SK-N-SH treated with all-trans-retinoic acid at 6 μM for 48 hours (cell line): ENCODE measurements around the gene BPIFB4.
"Not testable (repeated sequence)": the region's sequence is repeated elsewhere in the genome, so short reads cannot be mapped to it uniquely, and the experiment has no call there.

Source experiments
- ATAC-seq: fragments of 200-7000 bp; cut with Tn5 transposase; 3 replicates; pipeline ENCODE4 v1.9.1; 2020; ENCODE audit warnings: mild to moderate bottlenecking, moderate library complexity
- ARNTL ChIP-seq: fragments of 450-650 bp; formaldehyde crosslinking; IDR thresholded peaks from 2 replicates; pipeline ENCODE4 v1.5.0; 2020; ENCODE audit warnings: low read depth, mild to moderate bottlenecking, moderate library complexity, borderline replicate concordance
- BACH2 ChIP-seq: fragments of 250-450 bp; sonication (Bioruptor Pico); IDR thresholded peaks from 2 replicates; pipeline ENCODE4 v1.9.0; 2021; ENCODE audit warnings: mild to moderate bottlenecking, borderline replicate concordance
- CSDC2 ChIP-seq: fragments of 250-450 bp; sonication (Bioruptor Pico); IDR thresholded peaks from 2 replicates; pipeline ENCODE4 v1.5.0; 2020; ENCODE audit warnings: mild to moderate bottlenecking, moderate library complexity
- ESRRG ChIP-seq: fragments of 250-450 bp; sonication (Bioruptor Pico); IDR thresholded peaks from 2 replicates; pipeline ENCODE4 v1.6.1; 2021; ENCODE audit warnings: mild to moderate bottlenecking
- GLIS3 ChIP-seq: fragments of 250-450 bp; sonication (Bioruptor Pico); IDR thresholded peaks from 2 replicates; pipeline ENCODE4 v1.5.0; 2020; ENCODE audit warnings: mild to moderate bottlenecking, moderate library complexity
- OSR1 ChIP-seq: fragments of 250-450 bp; sonication (Bioruptor Pico); IDR thresholded peaks from 2 replicates; pipeline ENCODE4 v1.8.0; 2022; ENCODE audit warnings: moderate library complexity, mild to moderate bottlenecking, inconsistent platforms
- PPARA ChIP-seq: fragments of 250-450 bp; sonication (Bioruptor Pico); IDR thresholded peaks from 2 replicates; pipeline ENCODE4 v1.5.0; 2020; ENCODE audit warnings: mild to moderate bottlenecking, borderline replicate concordance
- RARB ChIP-seq: fragments of 250-450 bp; sonication (Bioruptor Pico); IDR thresholded peaks from 2 replicates; pipeline ENCODE4 v1.8.0; 2021; ENCODE audit warnings: mild to moderate bottlenecking, moderate library complexity
- SNAI2 ChIP-seq: fragments of 250-450 bp; sonication (Bioruptor Pico); IDR thresholded peaks from 2 replicates; pipeline ENCODE4 v1.5.0; 2020; ENCODE audit warnings: mild to moderate bottlenecking, moderate library complexity
- TCF4 ChIP-seq: fragments of 250-450 bp; sonication (Bioruptor Pico); IDR thresholded peaks from 2 replicates; pipeline ENCODE4 v1.8.0; 2021; ENCODE audit warnings: mild to moderate bottlenecking, moderate library complexity, borderline replicate concordance
- TOX ChIP-seq: fragments of 250-450 bp; sonication (Bioruptor Pico); IDR thresholded peaks from 2 replicates; pipeline ENCODE4 v1.8.0; 2021; ENCODE audit warnings: mild to moderate bottlenecking, moderate library complexity, borderline replicate concordance
- ZC3H10 ChIP-seq: fragments of 250-450 bp; sonication (Bioruptor Pico); IDR thresholded peaks from 2 replicates; pipeline ENCODE4 v1.5.1; 2021; ENCODE audit warnings: mild to moderate bottlenecking, moderate library complexity
- ZFP3 ChIP-seq: fragments of 250-450 bp; sonication (Bioruptor Pico); IDR thresholded peaks from 2 replicates; pipeline ENCODE4 v1.5.0; 2020; ENCODE audit warnings: mild to moderate bottlenecking, moderate library complexity
- ZNF565 ChIP-seq: fragments of 450-650 bp; formaldehyde crosslinking; conservative IDR thresholded peaks from 2 replicates; pipeline ENCODE4 v1.5.0; 2020; ENCODE audit warnings: low read depth, mild to moderate bottlenecking, moderate library complexity
- ZNF70 ChIP-seq: fragments of 450-650 bp; formaldehyde crosslinking; IDR thresholded peaks from 2 replicates; pipeline ENCODE4 v1.5.0; 2020; ENCODE audit warnings: mild to moderate bottlenecking, moderate library complexity
- ZNF8 ChIP-seq: fragments of 450-650 bp; formaldehyde crosslinking; IDR thresholded peaks from 2 replicates; pipeline ENCODE4 v1.5.0; 2020; ENCODE audit warnings: mild to moderate bottlenecking, moderate library complexity
- TF ChIP-seq, protein P1 (sequence below): fragments of 250-450 bp; sonication (Bioruptor Pico); IDR thresholded peaks from 2 replicates; pipeline ENCODE4 v1.8.0; 2021; ENCODE audit warnings: low read depth, mild to moderate bottlenecking, moderate library complexity, borderline replicate concordance
- TF ChIP-seq, protein P2 (sequence below): fragments of 250-450 bp; sonication (Bioruptor Pico); IDR thresholded peaks from 2 replicates; pipeline ENCODE4 v1.5.0; 2020; ENCODE audit warnings: mild to moderate bottlenecking, moderate library complexity
- TF ChIP-seq, protein P3 (sequence below): fragments of 250-450 bp; sonication (Bioruptor Pico); IDR thresholded peaks from 2 replicates; pipeline ENCODE4 v1.5.1; 2020; ENCODE audit warnings: low read depth, mild to moderate bottlenecking, moderate library complexity
- TF ChIP-seq, protein P4 (sequence below): fragments of 250-450 bp; sonication (Bioruptor Pico); IDR thresholded peaks from 2 replicates; pipeline ENCODE4 v1.5.1; 2021; ENCODE audit warnings: mild to moderate bottlenecking, moderate library complexity
- TF ChIP-seq, protein P5 (sequence below): fragments of 250-450 bp; sonication (Bioruptor Pico); IDR thresholded peaks from 2 replicates; pipeline ENCODE4 v1.8.0; 2020; ENCODE audit warnings: mild to moderate bottlenecking, moderate library complexity, borderline replicate concordance

BPIFB4 gene

DNA sequence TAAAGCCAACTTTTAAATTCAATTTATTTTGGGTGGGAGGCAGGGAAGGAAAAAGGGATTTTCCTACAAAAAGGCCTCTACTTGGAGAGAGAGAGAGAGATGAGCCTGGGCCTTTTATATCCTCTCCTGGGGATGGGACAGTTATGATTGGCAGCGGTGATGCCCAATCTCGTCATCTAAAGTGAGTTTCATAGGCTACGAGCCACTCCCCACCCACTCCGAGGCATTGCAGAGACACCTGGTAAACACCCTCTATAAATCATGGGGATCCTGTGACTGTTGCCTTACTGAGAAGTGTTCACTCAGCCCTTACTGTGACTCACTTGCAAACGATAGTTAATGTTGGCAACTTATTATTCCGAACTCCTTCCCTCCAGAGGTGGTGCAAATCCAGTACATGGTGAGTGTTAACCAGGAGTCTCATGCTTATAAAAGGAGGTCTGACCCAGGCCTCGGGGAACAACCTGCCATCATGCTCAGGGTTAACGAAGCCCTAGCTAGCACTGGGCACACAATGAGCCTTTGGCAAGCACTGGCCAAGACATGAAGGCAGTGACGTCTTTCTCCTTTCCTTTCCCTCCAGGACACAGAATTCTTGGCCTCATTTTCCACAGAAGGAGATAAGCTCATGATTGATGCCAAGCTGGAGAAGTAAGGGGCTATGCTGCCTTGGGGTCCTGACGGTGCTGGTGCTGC lies 20.5 kb downstream of the BPIFB4 start:
- TF ChIP-seq ZNF565 (CRISPR knock-in tag), result no peak
- TF ChIP-seq ZNF8 (CRISPR knock-in tag), result no peak
- TF ChIP-seq ARNTL (CRISPR knock-in tag), result no peak
- no peak for TF ChIP-seq TOX (CRISPR knock-in tag)
- TF ChIP-seq, protein P1, sequence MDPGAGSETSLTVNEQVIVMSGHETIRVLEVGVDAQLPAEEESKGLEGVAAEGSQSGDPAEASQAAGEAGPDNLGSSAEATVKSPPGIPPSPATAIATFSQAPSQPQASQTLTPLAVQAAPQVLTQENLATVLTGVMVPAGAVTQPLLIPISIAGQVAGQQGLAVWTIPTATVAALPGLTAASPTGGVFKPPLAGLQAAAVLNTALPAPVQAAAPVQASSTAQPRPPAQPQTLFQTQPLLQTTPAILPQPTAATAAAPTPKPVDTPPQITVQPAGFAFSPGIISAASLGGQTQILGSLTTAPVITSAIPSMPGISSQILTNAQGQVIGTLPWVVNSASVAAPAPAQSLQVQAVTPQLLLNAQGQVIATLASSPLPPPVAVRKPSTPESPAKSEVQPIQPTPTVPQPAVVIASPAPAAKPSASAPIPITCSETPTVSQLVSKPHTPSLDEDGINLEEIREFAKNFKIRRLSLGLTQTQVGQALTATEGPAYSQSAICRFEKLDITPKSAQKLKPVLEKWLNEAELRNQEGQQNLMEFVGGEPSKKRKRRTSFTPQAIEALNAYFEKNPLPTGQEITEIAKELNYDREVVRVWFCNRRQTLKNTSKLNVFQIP (CRISPR knock-in tag), result no peak
- no peak for TF ChIP-seq OSR1 (CRISPR knock-in tag)
- TF ChIP-seq ZC3H10 (CRISPR knock-in tag), result no peak
- TF ChIP-seq SNAI2 (CRISPR knock-in tag), result no peak
- TF ChIP-seq, protein P2, sequence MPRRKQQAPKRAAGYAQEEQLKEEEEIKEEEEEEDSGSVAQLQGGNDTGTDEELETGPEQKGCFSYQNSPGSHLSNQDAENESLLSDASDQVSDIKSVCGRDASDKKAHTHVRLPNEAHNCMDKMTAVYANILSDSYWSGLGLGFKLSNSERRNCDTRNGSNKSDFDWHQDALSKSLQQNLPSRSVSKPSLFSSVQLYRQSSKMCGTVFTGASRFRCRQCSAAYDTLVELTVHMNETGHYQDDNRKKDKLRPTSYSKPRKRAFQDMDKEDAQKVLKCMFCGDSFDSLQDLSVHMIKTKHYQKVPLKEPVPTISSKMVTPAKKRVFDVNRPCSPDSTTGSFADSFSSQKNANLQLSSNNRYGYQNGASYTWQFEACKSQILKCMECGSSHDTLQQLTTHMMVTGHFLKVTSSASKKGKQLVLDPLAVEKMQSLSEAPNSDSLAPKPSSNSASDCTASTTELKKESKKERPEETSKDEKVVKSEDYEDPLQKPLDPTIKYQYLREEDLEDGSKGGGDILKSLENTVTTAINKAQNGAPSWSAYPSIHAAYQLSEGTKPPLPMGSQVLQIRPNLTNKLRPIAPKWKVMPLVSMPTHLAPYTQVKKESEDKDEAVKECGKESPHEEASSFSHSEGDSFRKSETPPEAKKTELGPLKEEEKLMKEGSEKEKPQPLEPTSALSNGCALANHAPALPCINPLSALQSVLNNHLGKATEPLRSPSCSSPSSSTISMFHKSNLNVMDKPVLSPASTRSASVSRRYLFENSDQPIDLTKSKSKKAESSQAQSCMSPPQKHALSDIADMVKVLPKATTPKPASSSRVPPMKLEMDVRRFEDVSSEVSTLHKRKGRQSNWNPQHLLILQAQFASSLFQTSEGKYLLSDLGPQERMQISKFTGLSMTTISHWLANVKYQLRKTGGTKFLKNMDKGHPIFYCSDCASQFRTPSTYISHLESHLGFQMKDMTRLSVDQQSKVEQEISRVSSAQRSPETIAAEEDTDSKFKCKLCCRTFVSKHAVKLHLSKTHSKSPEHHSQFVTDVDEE, result no peak
- TF ChIP-seq PPARA (CRISPR knock-in tag), result no peak
- no peak for TF ChIP-seq BACH2
- TF ChIP-seq ESRRG (CRISPR knock-in tag), result no peak
- TF ChIP-seq TCF4 (CRISPR knock-in tag), result no peak
- no peak for TF ChIP-seq GLIS3 (CRISPR knock-in tag)
- no peak for ATAC-seq

DNA sequence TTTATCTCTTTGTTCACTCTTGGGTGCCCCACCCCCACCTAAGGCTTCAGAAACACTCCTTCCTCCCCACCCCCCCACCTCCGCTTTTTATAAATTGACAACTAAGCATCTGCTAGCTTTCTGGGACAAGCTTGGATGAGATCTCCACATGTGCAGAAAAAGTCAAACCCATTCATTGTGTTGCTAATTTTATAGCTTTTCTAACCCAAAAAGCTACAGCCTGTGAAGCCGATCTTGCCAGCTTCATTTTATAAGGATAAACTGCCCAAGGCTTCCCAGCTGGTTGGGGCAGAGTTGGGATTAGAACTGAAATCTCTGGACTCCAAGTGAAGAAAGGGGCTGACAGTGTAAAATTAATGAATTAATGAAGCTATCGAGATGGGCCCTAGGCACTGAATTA lies 24.1 kb downstream of the BPIFB4 start:
- TF ChIP-seq SNAI2 (CRISPR knock-in tag) (no peak), ZNF70 (CRISPR knock-in tag) (no peak), ARNTL (CRISPR knock-in tag) (no peak), CSDC2 (CRISPR knock-in tag) (no peak), TCF4 (CRISPR knock-in tag) (no peak), RARB (CRISPR knock-in tag) (no peak), GLIS3 (CRISPR knock-in tag) (no peak), ZFP3 (CRISPR knock-in tag) (no peak)
- TF ChIP-seq, protein P3, sequence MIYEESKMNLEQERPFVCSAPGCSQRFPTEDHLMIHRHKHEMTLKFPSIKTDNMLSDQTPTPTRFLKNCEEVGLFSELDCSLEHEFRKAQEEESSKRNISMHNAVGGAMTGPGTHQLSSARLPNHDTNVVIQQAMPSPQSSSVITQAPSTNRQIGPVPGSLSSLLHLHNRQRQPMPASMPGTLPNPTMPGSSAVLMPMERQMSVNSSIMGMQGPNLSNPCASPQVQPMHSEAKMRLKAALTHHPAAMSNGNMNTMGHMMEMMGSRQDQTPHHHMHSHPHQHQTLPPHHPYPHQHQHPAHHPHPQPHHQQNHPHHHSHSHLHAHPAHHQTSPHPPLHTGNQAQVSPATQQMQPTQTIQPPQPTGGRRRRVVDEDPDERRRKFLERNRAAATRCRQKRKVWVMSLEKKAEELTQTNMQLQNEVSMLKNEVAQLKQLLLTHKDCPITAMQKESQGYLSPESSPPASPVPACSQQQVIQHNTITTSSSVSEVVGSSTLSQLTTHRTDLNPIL (CRISPR knock-in tag), result no peak
- ATAC-seq, result no peak

DNA sequence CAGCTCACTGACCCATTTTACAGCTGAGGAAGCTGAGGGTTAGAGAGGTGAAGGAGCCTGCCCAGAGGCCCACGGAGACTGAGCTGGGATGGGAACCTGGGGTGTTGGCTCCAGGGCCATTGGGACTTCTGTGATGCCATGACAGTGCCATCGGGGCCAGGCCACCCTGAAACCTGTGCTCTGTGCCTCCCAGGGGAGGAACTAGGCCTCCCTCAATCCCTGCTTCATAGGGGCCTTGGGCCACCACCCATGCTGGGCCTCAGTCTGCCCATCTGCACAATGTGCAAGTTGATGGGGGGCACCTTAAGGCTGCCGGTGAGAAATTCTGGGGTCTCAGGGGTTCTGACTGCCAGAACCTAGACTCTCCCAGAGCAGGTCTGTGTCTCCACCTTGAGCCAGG lies 24.9 kb downstream of the BPIFB4 start:
- TF ChIP-seq, protein P4, sequence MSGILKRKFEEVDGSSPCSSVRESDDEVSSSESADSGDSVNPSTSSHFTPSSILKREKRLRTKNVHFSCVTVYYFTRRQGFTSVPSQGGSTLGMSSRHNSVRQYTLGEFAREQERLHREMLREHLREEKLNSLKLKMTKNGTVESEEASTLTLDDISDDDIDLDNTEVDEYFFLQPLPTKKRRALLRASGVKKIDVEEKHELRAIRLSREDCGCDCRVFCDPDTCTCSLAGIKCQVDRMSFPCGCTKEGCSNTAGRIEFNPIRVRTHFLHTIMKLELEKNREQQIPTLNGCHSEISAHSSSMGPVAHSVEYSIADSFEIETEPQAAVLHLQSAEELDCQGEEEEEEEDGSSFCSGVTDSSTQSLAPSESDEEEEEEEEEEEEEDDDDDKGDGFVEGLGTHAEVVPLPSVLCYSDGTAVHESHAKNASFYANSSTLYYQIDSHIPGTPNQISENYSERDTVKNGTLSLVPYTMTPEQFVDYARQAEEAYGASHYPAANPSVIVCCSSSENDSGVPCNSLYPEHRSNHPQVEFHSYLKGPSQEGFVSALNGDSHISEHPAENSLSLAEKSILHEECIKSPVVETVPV, result no peak
- no peak for TF ChIP-seq SNAI2 (CRISPR knock-in tag)
- ATAC-seq, result no peak

DNA sequence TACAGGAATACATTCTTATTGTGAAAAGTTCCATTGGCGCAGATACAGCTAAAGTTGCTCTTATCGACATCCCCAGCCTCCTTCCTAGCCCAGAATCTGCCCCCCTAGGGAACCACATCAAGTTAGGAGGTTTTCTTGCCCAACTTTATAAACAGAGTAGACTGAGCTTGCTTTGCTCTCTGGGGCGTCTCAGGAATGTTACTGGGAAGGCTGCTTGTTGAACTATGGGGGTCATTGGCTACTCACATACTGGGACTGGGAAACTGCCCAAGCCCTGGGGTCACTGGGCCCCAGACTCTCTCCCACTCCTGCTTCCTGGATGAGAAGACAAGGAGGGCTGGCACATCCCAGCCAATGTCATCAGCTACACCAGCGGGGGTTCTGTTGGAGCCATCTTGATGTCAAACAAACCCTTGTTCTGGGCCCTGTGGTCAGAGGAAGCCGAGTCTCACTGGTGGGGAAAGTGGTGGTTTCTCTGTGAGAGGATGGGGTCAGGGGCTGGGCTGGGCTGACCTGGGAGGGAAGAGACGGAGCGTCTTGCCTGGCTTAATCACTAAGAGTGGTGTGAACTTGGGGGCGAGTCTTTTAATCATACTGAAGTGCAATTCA lies 26.0 kb downstream of the BPIFB4 start:
- TF ChIP-seq RARB (CRISPR knock-in tag), result no peak
- TF ChIP-seq ZNF70 (CRISPR knock-in tag), result no peak
- TF ChIP-seq ZFP3 (CRISPR knock-in tag), result no peak
- TF ChIP-seq ESRRG (CRISPR knock-in tag), result no peak
- TF ChIP-seq, protein P5, sequence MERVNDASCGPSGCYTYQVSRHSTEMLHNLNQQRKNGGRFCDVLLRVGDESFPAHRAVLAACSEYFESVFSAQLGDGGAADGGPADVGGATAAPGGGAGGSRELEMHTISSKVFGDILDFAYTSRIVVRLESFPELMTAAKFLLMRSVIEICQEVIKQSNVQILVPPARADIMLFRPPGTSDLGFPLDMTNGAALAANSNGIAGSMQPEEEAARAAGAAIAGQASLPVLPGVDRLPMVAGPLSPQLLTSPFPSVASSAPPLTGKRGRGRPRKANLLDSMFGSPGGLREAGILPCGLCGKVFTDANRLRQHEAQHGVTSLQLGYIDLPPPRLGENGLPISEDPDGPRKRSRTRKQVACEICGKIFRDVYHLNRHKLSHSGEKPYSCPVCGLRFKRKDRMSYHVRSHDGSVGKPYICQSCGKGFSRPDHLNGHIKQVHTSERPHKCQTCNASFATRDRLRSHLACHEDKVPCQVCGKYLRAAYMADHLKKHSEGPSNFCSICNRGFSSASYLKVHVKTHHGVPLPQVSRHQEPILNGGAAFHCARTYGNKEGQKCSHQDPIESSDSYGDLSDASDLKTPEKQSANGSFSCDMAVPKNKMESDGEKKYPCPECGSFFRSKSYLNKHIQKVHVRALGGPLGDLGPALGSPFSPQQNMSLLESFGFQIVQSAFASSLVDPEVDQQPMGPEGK (CRISPR knock-in tag), result no peak
- TF ChIP-seq, protein P4, result no peak
- no peak for TF ChIP-seq CSDC2 (CRISPR knock-in tag)
- TF ChIP-seq, protein P3 (CRISPR knock-in tag), result no peak
- no peak for TF ChIP-seq ZNF8 (CRISPR knock-in tag)

DNA sequence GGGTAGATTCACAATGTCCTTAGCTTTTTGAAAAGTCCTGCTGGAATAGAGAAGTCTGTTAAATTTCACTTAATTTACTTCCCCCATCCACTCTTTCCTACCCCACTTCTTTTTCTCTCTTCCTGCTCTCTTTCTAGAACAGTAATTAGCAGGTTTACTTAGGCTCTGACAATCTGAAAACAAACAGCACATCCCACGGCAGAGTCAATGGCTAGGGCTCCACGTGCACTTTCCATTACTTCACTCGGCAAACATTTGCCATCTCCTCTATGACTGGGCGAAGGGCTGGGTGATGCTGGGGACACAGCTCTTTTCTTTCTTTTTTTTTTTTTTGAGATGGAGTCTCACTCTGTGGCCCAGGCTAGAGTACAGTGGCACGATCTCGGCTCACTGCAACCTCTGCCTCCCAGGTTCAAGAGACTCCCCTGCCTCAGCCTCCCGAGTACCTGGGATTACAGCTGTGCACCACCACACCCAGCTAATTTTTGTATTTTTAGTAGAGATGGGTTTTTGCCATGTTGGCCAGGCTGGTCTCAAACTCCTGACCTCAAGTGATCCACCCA lies 26.7 kb downstream of the BPIFB4 start:
- ATAC-seq, result not testable (repeated sequence)

More for the DNA sequence above, 26.0 kb downstream of the BPIFB4 start:
- ATAC-seq, result no peak
